Hindlimb muscle (tissue), 1 donor: ENCODE data around the gene SDE2. TPM values are rescaled to one million over a fixed set of nuclear protein-coding genes. Genes with fewer than 3 reads are reported as not detected.
A peak's percentile ranks its signal among the peaks of the same experiment; 100 is the strongest.
"Not testable (repeated sequence)": the region's sequence is repeated elsewhere in the genome, so short reads cannot be mapped to it uniquely, and the experiment has no call there.

ENCODE experiments used
- DNase-seq: peaks from one replicate; pipeline ENCODE4 v3.0.0-alpha.2; 2013
- polyA plus RNA-seq: library from polyadenylated mRNA; unstranded; fragments of 120-200 nt; gene quantifications from one replicate; pipeline ENCODE4 v1.2.1, GENCODE V29; 2013; ENCODE audit not compliant: insufficient read length

The SDE2 gene
- polyA plus RNA-seq, 1 donor = 14.7 TPM

- peak; percentile 87 for DNase-seq
These were observed 57.8 kb downstream of the SDE2 start, which contains the start of gene LEFTY2 for GRCh38 chr1:225941187-225941941. TSS of gene LEFTY2 (minus strand) at chr1:225941220. CDS start at chr1:225941140, 80 bp downstream.

GRCh38 chr1:225940385-225941151 lies 58.6 kb downstream of the SDE2 start:
- DNase-seq = peak; percentile 58

- not testable (repeated sequence) for DNase-seq
These were observed 59.2 kb downstream of the SDE2 start for GRCh38 chr1:225939939-225940310.

GRCh38 chr1:225939097-225939938 lies 59.8 kb downstream of the SDE2 start:
- DNase-seq = not testable (repeated sequence)

- no peak for DNase-seq
These were observed 61.8 kb downstream of the SDE2 start for GRCh38 chr1:225937048-225937968.

- no peak for DNase-seq
These were observed 62.6 kb downstream of the SDE2 start for GRCh38 chr1:225936523-225936922.

GRCh38 chr1:225936086-225936485 lies 63.1 kb downstream of the SDE2 start:
- DNase-seq = not testable (repeated sequence)

GRCh38 chr1:225934711-225935110 lies 64.4 kb downstream of the SDE2 start:
- DNase-seq = no peak

- no peak for DNase-seq
These were observed 66.1 kb downstream of the SDE2 start for GRCh38 chr1:225933072-225933471.

Other genes starting within 250 kb of the SDE2 start
- gene SRP9, start 221.5 kb downstream of the SDE2 start, polyA plus RNA-seq = 155 TPM
- 37.4 TPM for gene EPHX1, start 189.2 kb downstream of the SDE2 start, polyA plus RNA-seq
- 28.3 TPM for gene TMEM63A, start 117.0 kb downstream of the SDE2 start, polyA plus RNA-seq
- gene LEFTY1, start 110.2 kb downstream of the SDE2 start, polyA plus RNA-seq = 0.52 TPM
- gene PYCR2, start 75.1 kb downstream of the SDE2 start, polyA plus RNA-seq = 36.7 TPM
- 3.3 TPM for gene LEFTY2, start 58.1 kb downstream of the SDE2 start, polyA plus RNA-seq
- 589 TPM for gene H3-3A, start 63.4 kb upstream of the SDE2 start, polyA plus RNA-seq
- gene ACBD3, start 187.4 kb upstream of the SDE2 start, polyA plus RNA-seq = 49.8 TPM
- 0.62 TPM for gene MIXL1, start 224.3 kb upstream of the SDE2 start, polyA plus RNA-seq